ES-I3 (cell line): Measurements from ENCODE around the gene SIRT6.
"Not testable (repeated sequence)": the region's sequence is repeated elsewhere in the genome, so short reads cannot be mapped to it uniquely, and the experiment has no call there.

Experiments
- H3K36me3 ChIP-seq: 2 replicates; pipeline ENCODE4 v1.6.1; 2013; ENCODE audit warnings: mild to moderate bottlenecking, low read length, control low read depth, moderate library complexity; ENCODE audit not compliant: insufficient read depth
- H3K4me1 ChIP-seq: 2 replicates; pipeline ENCODE4 v1.6.1; 2013; ENCODE audit warnings: mild to moderate bottlenecking, control low read depth, low read length; ENCODE audit not compliant: insufficient read depth
- H3K9ac ChIP-seq: 2 replicates; pipeline ENCODE4 v1.6.1; 2013; ENCODE audit warnings: low read depth, mild to moderate bottlenecking, low read length, moderate library complexity
- H3K9me3 ChIP-seq: 2 replicates; pipeline ENCODE4 v1.6.1; 2013; ENCODE audit warnings: mild to moderate bottlenecking, low read length, moderate library complexity; ENCODE audit not compliant: control insufficient read depth, insufficient read depth

The SIRT6 gene

GRCh38 chr19:4174213-4174894, 8.0 kb downstream of the SIRT6 start:
- Histone ChIP-seq H3K9ac (no peak overlapping the region), H3K36me3 (peaks cover 4% of the 10 kb centered on the region; the same call in 1 of the 2 replicates), H3K4me1 (no peaks in the 10 kb centered on the region)

GRCh38 chr19:4173479-4174212, 8.7 kb downstream of the SIRT6 start:
- H3K36me3 ChIP-seq: no peaks in the 10 kb centered on the region
- H3K9me3 ChIP-seq: no peaks in the 10 kb centered on the region
- no peak overlapping the region; the same call in 1 of the 2 replicates for H3K9ac ChIP-seq
- H3K4me1 ChIP-seq: no peaks in the 10 kb centered on the region

More at GRCh38 chr19:4174213-4174894, 8.0 kb downstream of the SIRT6 start:
- no peaks in the 10 kb centered on the region for H3K9me3 ChIP-seq

GRCh38 chr19:4172861-4173473, 9.4 kb downstream of the SIRT6 start:
- H3K36me3 ChIP-seq: no peaks in the 10 kb centered on the region
- H3K9ac ChIP-seq: no peak overlapping the region; the same call in 1 of the 2 replicates
- no peaks in the 10 kb centered on the region for H3K9me3 ChIP-seq
- no peaks in the 10 kb centered on the region for H3K4me1 ChIP-seq

GRCh38 chr19:4171676-4172075, 10.7 kb downstream of the SIRT6 start:
- H3K4me1 ChIP-seq: no peaks in the 10 kb centered on the region
- no peaks in the 10 kb centered on the region for H3K36me3 ChIP-seq
- H3K9ac ChIP-seq: no peak overlapping the region
- no peaks in the 10 kb centered on the region for H3K9me3 ChIP-seq

- no peak overlapping the region for H3K9ac ChIP-seq
- H3K36me3 ChIP-seq: no peaks in the 10 kb centered on the region
- no peaks in the 10 kb centered on the region for H3K9me3 ChIP-seq
- H3K4me1 ChIP-seq: no peaks in the 10 kb centered on the region
These were observed 18.1 kb downstream of the SIRT6 start for GRCh38 chr19:4164262-4164661.

GRCh38 chr19:4161415-4162077, 20.8 kb downstream of the SIRT6 start:
- Histone ChIP-seq H3K9me3 (no peaks in the 10 kb centered on the region), H3K4me1 (no peaks in the 10 kb centered on the region), H3K9ac (no peak overlapping the region), H3K36me3 (no peaks in the 10 kb centered on the region)

- H3K4me1 ChIP-seq, H3K9ac ChIP-seq, H3K36me3 ChIP-seq, H3K9me3 ChIP-seq: not testable (repeated sequence)
These were observed 24.4 kb downstream of the SIRT6 start for GRCh38 chr19:4157971-4158370.

GRCh38 chr19:4157164-4157563, 25.2 kb downstream of the SIRT6 start:
- no peaks in the 10 kb centered on the region for H3K9me3 ChIP-seq
- H3K9ac ChIP-seq: no peak overlapping the region
- no peaks in the 10 kb centered on the region for H3K4me1 ChIP-seq
- H3K36me3 ChIP-seq: no peaks in the 10 kb centered on the region

- no peak overlapping the region for H3K9ac ChIP-seq
These were observed 27.6 kb downstream of the SIRT6 start for GRCh38 chr19:4154571-4155312.

GRCh38 chr19:4152241-4152998, 29.9 kb downstream of the SIRT6 start:
- Histone ChIP-seq H3K9me3 (no peaks in the 10 kb centered on the region), H3K4me1 (no peaks in the 10 kb centered on the region), H3K9ac (no peak overlapping the region), H3K36me3 (no peaks in the 10 kb centered on the region)

More at GRCh38 chr19:4154571-4155312, 27.6 kb downstream of the SIRT6 start:
- H3K9me3 ChIP-seq: no peaks in the 10 kb centered on the region
- H3K36me3 ChIP-seq: no peaks in the 10 kb centered on the region
- H3K4me1 ChIP-seq: no peaks in the 10 kb centered on the region

- Histone ChIP-seq H3K36me3 (no peaks in the 10 kb centered on the region), H3K9me3 (no peaks in the 10 kb centered on the region), H3K4me1 (no peaks in the 10 kb centered on the region), H3K9ac (no peak overlapping the region)
These were observed 30.7 kb downstream of the SIRT6 start for GRCh38 chr19:4151623-4152022.

GRCh38 chr19:4149518-4150288, 32.7 kb downstream of the SIRT6 start:
- H3K9ac ChIP-seq: no peak overlapping the region
- no peaks in the 10 kb centered on the region for H3K9me3 ChIP-seq
- no peaks in the 10 kb centered on the region for H3K36me3 ChIP-seq
- H3K4me1 ChIP-seq: no peaks in the 10 kb centered on the region; the same call in 1 of the 2 replicates
